GM18526 (cell line): ENCODE data around the gene SYP.
A peak's percentile ranks its signal among the peaks of the same experiment; 100 is the strongest.

Experiments
- POLR2A ChIP-seq: IDR thresholded peaks from 3 replicates; pipeline ENCODE4 v1.6.1; 2011; ENCODE audit not compliant: insufficient read length; ENCODE audit errors: extremely low read depth

SYP gene

GRCh38 chrX:49199906-49200771 is at the start of gene SYP:
Gene SYP, minus strand, starts transcription at chrX:49200193. Its CDS starts 7 bp downstream, at chrX:49200186.
- TF ChIP-seq POLR2A: peak; percentile 89

GRCh38 chrX:49249616-49250015 is 49.6 kb upstream of the SYP start:
- no peak for TF ChIP-seq POLR2A

- TF ChIP-seq POLR2A: no peak
Observed at GRCh38 chrX:49249071-49249470, 49.1 kb upstream of the SYP start.

- no peak for TF ChIP-seq POLR2A
Observed at GRCh38 chrX:49247916-49248811, 48.2 kb upstream of the SYP start.

- TF ChIP-seq POLR2A: no peak
Observed at GRCh38 chrX:49247346-49247745, 47.4 kb upstream of the SYP start.

- TF ChIP-seq POLR2A: no peak
Observed at GRCh38 chrX:49246541-49246940, 46.5 kb upstream of the SYP start.

- TF ChIP-seq POLR2A: no peak
Observed at GRCh38 chrX:49244207-49244606, 44.2 kb upstream of the SYP start.

- TF ChIP-seq POLR2A: no peak
Observed at GRCh38 chrX:49243166-49243565, 43.2 kb upstream of the SYP start.

GRCh38 chrX:49242545-49243066 is 42.6 kb upstream of the SYP start:
- TF ChIP-seq POLR2A: no peak

GRCh38 chrX:49238735-49239134 is 38.7 kb upstream of the SYP start:
- no peak for TF ChIP-seq POLR2A

- no peak for TF ChIP-seq POLR2A
Observed at GRCh38 chrX:49237060-49237459, 37.1 kb upstream of the SYP start.

- TF ChIP-seq POLR2A: no peak
Observed at GRCh38 chrX:49233887-49234555, 34.0 kb upstream of the SYP start.

GRCh38 chrX:49233176-49233575 is 33.2 kb upstream of the SYP start, which contains the start of gene CACNA1F:
Gene CACNA1F, minus strand, starts transcription at chrX:49233340. Its CDS starts 31 bp downstream, at chrX:49233309.
- TF ChIP-seq POLR2A: no peak

GRCh38 chrX:49232525-49232924 is 32.5 kb upstream of the SYP start:
- no peak for TF ChIP-seq POLR2A
